ENCODE measurements around the gene SLC44A5.
"Not testable (repeated sequence)": the region's sequence is repeated elsewhere in the genome, so short reads cannot be mapped to it uniquely, and the experiment has no call there.

- not testable (repeated sequence) for TF ChIP-seq CTCF, POLR2A (IDR thresholded peaks at IDR 0.05)
Measured at GRCh38 chr1:75354267-75354666, 256.6 kb downstream of the SLC44A5 start.

Data from thyroid gland (tissue), 4 donors.